ENCODE data around the gene C10orf143.
"Not testable (repeated sequence)": the region's sequence is repeated elsewhere in the genome, so short reads cannot be mapped to it uniquely, and the experiment has no call there.

C10orf143 gene

GRCh38 chr10:130128922-130129321 lies 18.3 kb upstream of the C10orf143 start:
- no peak for DNase-seq (ENCODE audit: low spot score)
- in situ Hi-C loops (cut with MboI; ENCODE audit: low pct_unique_long_range_greater_than_20kb, low sequenced_read_pairs, unreplicated experiment): no loop called here
- no peak for TF ChIP-seq CTCF (IDR thresholded peaks at IDR 0.05; ENCODE audit: extremely low read depth, insufficient read depth, missing control alignments)

- in situ Hi-C loops (cut with MboI; ENCODE audit: low pct_unique_long_range_greater_than_20kb, low sequenced_read_pairs, unreplicated experiment): no loop called here
Observed at GRCh38 chr10:130128062-130128781, 17.6 kb upstream of the C10orf143 start.

GRCh38 chr10:130127364-130128061 lies 16.9 kb upstream of the C10orf143 start:
- in situ Hi-C loops (cut with MboI; ENCODE audit: low pct_unique_long_range_greater_than_20kb, low sequenced_read_pairs, unreplicated experiment): no loop called here
- TF ChIP-seq CTCF (IDR thresholded peaks at IDR 0.05; ENCODE audit: extremely low read depth, insufficient read depth, missing control alignments): peak; percentile 83
- DNase-seq (ENCODE audit: low spot score): peak; percentile 90

More at GRCh38 chr10:130128062-130128781, 17.6 kb upstream of the C10orf143 start:
- no peak for TF ChIP-seq CTCF (IDR thresholded peaks at IDR 0.05; ENCODE audit: extremely low read depth, insufficient read depth, missing control alignments)
- no peak for DNase-seq (ENCODE audit: low spot score)

- no peak for DNase-seq (ENCODE audit: low spot score)
- TF ChIP-seq CTCF (IDR thresholded peaks at IDR 0.05; ENCODE audit: extremely low read depth, insufficient read depth, missing control alignments): no peak
- in situ Hi-C loops (cut with MboI; ENCODE audit: low pct_unique_long_range_greater_than_20kb, low sequenced_read_pairs, unreplicated experiment): no loop called here
Observed at GRCh38 chr10:130121486-130122079, 11.0 kb upstream of the C10orf143 start.

- DNase-seq (ENCODE audit: low spot score); in situ Hi-C loops (cut with MboI; ENCODE audit: low pct_unique_long_range_greater_than_20kb, low sequenced_read_pairs, unreplicated experiment): not testable (repeated sequence)
Observed at GRCh38 chr10:130117535-130117934, 6.9 kb upstream of the C10orf143 start.

GRCh38 chr10:130116942-130117341 lies 6.3 kb upstream of the C10orf143 start:
- DNase-seq (ENCODE audit: low spot score); in situ Hi-C loops (cut with MboI; ENCODE audit: low pct_unique_long_range_greater_than_20kb, low sequenced_read_pairs, unreplicated experiment): not testable (repeated sequence)

- no peak for TF ChIP-seq CTCF (IDR thresholded peaks at IDR 0.05; ENCODE audit: extremely low read depth, insufficient read depth, missing control alignments)
- DNase-seq (ENCODE audit: low spot score): no peak
- in situ Hi-C loops (cut with MboI; ENCODE audit: low pct_unique_long_range_greater_than_20kb, low sequenced_read_pairs, unreplicated experiment): no loop called here
Observed at GRCh38 chr10:130112821-130113220, 2.2 kb upstream of the C10orf143 start.
